ENCODE results near the gene EGR1. TPM values are rescaled to one million over a fixed set of nuclear protein-coding genes. Genes with fewer than 3 reads are reported as not detected.

The EGR1 gene
- total and polyA plus RNA-seq, 10 donors: 2.7 to 138 (median 9.2) TPM

DNA sequence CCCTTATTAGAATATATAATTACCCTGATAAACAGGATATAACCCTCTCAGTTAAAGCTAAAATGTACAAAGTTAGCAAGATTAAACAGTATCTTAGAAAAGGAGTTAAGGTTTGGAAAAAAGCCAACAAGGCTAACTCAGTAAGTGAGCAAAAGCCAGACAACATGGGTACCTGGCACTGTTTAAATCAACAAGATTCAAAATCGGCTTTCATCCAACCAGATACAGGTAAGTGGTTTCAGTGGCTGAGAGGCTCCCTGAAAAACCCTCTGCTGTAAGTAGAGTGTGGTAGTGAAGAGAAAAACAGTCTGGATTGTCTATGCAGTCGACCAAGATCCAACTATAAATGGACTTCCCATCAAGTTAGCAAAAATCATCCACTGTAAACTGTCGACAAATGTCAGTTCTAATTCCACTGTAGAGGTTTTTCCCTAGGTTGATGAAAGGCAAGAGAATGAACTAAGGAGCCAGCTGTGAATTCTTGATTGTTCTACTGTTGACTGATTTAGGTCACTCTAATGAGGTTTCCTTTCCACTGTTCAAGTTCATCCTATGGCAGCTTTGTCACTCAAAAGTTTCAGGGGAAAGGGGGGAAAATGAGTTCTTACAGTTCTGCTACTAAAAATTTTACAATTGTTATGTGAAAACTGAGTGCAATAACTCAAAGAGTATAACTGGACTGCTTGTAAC lies 50.4 kb downstream of the EGR1 start:
- Histone ChIP-seq H3K36me3 (peaks cover 9 to 87% (median 70%) of the 10 kb centered on the region in 6 donors), H3K9me3 (no peaks in the 10 kb centered on the region), H3K27ac (no peak overlapping the region), H3K4me1 (peaks cover 2 to 18% (median 5%) of the 10 kb centered on the region in 6 donors), H3K4me3 (no peak overlapping the region), H3K27me3 (replicated peaks in 1 of 7) (no peaks in the 10 kb centered on the region)
- 87 to 95% (median 95%) methylated on average over 3 of the region's 3 CpGs for WGBS, 5 donors
- DNase-seq: no peak
- TF ChIP-seq POLR2AphosphoS5 (IDR thresholded peaks at IDR 0.05): no peak
- TF ChIP-seq POLR2A (IDR thresholded peaks at IDR 0.05): no peak
- TF ChIP-seq, protein P1, sequence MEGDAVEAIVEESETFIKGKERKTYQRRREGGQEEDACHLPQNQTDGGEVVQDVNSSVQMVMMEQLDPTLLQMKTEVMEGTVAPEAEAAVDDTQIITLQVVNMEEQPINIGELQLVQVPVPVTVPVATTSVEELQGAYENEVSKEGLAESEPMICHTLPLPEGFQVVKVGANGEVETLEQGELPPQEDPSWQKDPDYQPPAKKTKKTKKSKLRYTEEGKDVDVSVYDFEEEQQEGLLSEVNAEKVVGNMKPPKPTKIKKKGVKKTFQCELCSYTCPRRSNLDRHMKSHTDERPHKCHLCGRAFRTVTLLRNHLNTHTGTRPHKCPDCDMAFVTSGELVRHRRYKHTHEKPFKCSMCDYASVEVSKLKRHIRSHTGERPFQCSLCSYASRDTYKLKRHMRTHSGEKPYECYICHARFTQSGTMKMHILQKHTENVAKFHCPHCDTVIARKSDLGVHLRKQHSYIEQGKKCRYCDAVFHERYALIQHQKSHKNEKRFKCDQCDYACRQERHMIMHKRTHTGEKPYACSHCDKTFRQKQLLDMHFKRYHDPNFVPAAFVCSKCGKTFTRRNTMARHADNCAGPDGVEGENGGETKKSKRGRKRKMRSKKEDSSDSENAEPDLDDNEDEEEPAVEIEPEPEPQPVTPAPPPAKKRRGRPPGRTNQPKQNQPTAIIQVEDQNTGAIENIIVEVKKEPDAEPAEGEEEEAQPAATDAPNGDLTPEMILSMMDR (IDR thresholded peaks at IDR 0.05 in 8 of 11, conservative IDR thresholded peaks at IDR 0.05 in 3 of 11): no peak
- intact Hi-C loops (cut with DNase I; ENCODE audit: low total_unique reads): no loop called here

GRCh38 chr5:138517437-138517836 lies 52.2 kb downstream of the EGR1 start:
- Histone ChIP-seq H3K36me3 (peaks cover 9 to 71% (median 60%) of the 10 kb centered on the region in 6 donors), H3K27me3 (replicated peaks in 1 of 7) (no peaks in the 10 kb centered on the region), H3K4me3 (no peak overlapping the region), H3K4me1 (peaks cover 7 to 36% (median 15%) of the 10 kb centered on the region in 6 donors), H3K27ac (no peak overlapping the region), H3K9me3 (no peaks in the 10 kb centered on the region)
- intact Hi-C loops (cut with DNase I; ENCODE audit: low total_unique reads): no loop called here
- TF ChIP-seq, protein P1 (IDR thresholded peaks at IDR 0.05 in 8 of 11, conservative IDR thresholded peaks at IDR 0.05 in 3 of 11): no peak
- TF ChIP-seq POLR2A (IDR thresholded peaks at IDR 0.05): no peak
- no peak for TF ChIP-seq POLR2AphosphoS5 (IDR thresholded peaks at IDR 0.05)
- 96 to 98% (median 97%) methylated on average over 4 of the region's 4 CpGs for WGBS, 5 donors
- no peak for DNase-seq

Small RNA genes lying within 50 kb of the gene (small RNA-seq; reads per million reads assigned to genes)
- 0 reads per million in 4 donors for gene AC113403.1

Other genes starting within 250 kb of the EGR1 start
- gene GFRA3, start 190.9 kb upstream of the EGR1 start, total RNA-seq: not detected
- gene GFRA3, start 190.9 kb upstream of the EGR1 start, polyA plus RNA-seq: 1 to 10 TPM in 1 of 3 donors, under 1 TPM in 1, not detected in 1; 0.14 to 1.2 TPM
- 1 to 10 TPM in 3 of 7 donors, under 1 TPM in 4; 0.25 to 6.0 (median 0.89) TPM for gene CDC25C, start 133.7 kb upstream of the EGR1 start, total RNA-seq
- 1 to 10 TPM in 1 of 3 donors, under 1 TPM in 2; 0.37 to 2.0 (median 0.77) TPM for gene CDC25C, start 133.7 kb upstream of the EGR1 start, polyA plus RNA-seq
- 10 to 100 TPM; 28.8 to 42.0 (median 33.7) TPM for gene FAM53C, start 127.2 kb upstream of the EGR1 start, total RNA-seq
- gene FAM53C, start 127.2 kb upstream of the EGR1 start, polyA plus RNA-seq: 10 to 100 TPM in 1 of 3 donors, 1 to 10 TPM in 2; 6.8 to 11.7 (median 7.7) TPM
- gene KDM3B, start 112.8 kb upstream of the EGR1 start, total RNA-seq: 10 to 100 TPM; 69.1 to 90.6 (median 79.6) TPM
- 10 to 100 TPM; 21.6 to 27.4 (median 24.8) TPM for gene KDM3B, start 112.8 kb upstream of the EGR1 start, polyA plus RNA-seq
- under 1 TPM in 5 of 7 donors, not detected in 2; 0.20 to 0.52 (median 0.41) TPM for gene REEP2, start 26.4 kb upstream of the EGR1 start, total RNA-seq
- gene REEP2, start 26.4 kb upstream of the EGR1 start, polyA plus RNA-seq: under 1 TPM; 0.52 to 0.98 (median 0.54) TPM
- gene ETF1, start 77.8 kb downstream of the EGR1 start, total RNA-seq: 10 to 100 TPM; 42.7 to 78.8 (median 56.1) TPM
- gene ETF1, start 77.8 kb downstream of the EGR1 start, polyA plus RNA-seq: 10 to 100 TPM; 21.3 to 35.4 (median 23.3) TPM
- gene HSPA9, start 109.9 kb downstream of the EGR1 start, total RNA-seq: 100 to 1,000 TPM; 108 to 187 (median 158) TPM
- 10 to 100 TPM; 50.4 to 77.7 (median 62.2) TPM for gene HSPA9, start 109.9 kb downstream of the EGR1 start, polyA plus RNA-seq

Data from spleen (tissue), 11 donors.